ENCODE measurements around the gene NUP62. TPM values are rescaled to one million over a fixed set of nuclear protein-coding genes. Genes with fewer than 3 reads are reported as not detected.
"Not testable (repeated sequence)": the region's sequence is repeated elsewhere in the genome, so short reads cannot be mapped to it uniquely, and the experiment has no call there.

NUP62 gene
- total RNA-seq, 1 donor from 2014 or later: 23.9 TPM

DNA sequence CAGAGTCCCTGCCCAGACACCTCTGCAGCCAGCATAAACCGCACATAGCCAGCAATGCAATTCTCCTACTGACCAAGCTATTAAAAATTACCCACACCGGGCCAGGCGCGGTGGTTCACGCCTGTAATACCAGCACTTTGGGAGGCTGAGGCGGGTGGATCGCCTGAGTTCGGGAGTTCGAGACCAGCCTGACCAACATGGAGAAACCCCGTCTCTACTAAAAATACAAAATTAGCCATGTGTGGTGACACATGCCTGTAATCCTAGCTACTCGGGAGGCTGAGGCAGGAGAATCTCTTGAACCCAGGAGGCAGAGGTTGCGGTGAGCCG, 4.5 kb downstream of the NUP62 start:
- DNase-seq: not testable (repeated sequence)

DNA sequence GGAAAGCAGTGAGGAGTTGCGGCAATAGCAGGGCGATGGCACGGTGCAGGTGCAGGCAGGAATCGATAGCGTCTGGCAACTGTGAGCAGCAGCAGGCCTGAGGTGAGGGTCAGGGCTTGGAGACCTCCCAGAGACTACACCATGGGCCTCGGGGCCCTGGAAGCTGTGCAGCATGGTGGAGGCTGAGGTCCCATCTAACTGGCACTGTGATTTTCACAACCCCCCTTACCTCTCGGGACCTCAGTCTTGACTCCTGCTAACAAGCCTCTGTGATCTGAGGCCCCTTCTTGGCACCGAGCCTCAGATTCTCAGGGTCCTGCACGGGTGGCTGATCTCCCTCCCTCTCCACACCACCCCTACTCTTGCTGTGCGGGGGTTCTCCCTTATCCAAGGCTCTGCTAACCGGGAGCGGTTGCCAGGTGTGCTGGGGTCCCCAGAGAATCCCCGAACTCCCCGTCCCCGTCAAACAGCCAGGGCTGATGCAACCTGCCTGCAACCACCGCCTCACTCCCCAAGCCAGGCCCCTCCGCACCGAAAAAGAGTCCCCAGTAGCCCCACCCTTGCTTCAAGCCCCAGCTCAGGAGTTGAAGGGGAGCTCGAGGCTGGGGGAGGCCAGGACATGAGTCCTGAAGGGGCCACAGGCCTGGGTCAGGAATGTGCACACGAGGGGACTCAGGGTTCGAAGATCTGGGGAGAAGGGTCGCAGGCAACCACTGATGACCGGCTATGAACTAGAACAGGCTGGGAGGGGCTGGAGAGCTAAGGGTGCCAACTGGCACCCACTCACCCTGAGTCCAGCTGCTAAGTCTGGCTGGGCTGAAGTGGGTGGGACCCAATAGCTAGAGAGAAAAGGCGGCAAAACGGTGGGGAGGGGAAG, 5.1 kb downstream of the NUP62 start:
- no peak for DNase-seq

GRCh38 chr19:49923055-49924003, 6.0 kb downstream of the NUP62 start:
- DNase-seq: no peak

- no peak for DNase-seq
Observed at GRCh38 chr19:49921871-49922795, 7.2 kb downstream of the NUP62 start.

DNA sequence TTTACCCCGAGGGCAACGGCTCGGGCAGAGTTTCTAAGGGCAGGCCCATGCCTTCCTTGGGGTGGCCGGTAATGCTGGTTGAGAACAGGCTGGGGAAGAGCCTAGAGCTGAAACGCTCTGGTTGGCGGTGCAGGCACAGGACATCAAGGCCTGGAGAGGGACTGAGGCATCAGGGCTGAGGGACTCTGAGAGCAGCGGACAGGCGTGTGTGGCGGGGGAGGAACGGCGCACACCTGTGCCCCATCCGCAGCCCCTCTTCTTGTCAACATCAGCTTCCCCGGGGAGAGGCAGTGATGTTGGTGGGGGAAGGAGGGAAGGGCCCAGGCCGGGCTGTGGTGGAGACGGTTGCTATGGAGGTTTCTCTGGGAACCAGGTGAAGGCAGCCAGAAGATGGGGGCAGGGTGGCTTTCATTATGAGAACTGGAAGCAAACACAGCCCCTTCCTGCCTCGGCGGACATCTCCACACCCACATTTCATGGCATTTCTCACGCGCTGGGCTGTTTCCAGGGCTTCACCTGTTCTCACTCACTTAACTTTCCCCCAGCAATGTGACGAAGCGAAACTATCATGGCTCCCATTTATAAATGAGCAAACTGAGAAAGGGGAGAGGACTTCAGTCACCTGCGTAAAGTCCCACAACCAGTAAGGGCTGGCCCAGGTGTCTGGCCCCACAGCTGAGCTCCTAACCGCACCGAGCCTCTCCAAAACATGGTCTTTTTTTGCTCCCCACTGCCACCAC, 8.5 kb downstream of the NUP62 start:
- DNase-seq: no peak

DNA sequence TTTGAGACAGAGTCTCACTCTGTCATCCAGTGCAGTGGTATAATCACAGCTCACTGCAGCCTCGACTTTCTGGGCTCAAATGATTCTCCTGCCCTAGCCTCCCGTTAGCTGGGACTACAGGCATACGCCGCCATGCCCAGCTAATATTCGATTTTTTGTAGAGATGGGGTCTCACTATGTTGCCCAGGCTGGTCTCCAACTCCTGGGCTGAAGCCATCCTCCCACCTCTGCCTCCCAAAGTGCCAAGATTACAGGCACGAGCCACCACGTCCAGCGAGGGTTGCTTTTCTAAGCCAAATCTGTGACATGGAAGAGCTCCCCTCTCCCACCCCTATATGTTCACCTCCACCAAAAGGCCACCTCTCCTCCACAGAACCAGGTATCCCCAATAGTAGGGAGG, 11.2 kb downstream of the NUP62 start:
- no peak for DNase-seq

GRCh38 chr19:49916839-49917733, 12.2 kb downstream of the NUP62 start:
- no peak for DNase-seq

DNA sequence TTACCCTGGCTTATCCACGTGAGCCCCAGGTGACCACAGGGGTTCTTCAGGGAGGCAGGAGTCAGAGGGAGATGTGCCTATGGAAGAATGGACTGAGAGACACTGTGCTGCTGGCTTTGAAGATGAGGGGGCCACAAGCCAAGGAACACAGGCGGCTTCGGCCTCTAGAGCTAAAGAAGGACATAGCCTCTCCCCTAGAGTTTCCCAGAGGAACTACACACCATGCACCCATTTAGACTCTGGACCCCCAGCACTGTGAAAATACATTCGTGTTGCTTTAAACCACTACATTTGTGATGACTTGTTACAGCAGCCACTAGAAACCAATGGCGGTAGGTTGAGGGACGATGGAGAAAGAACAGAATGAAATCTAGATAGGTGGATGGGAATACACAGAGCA, 14.0 kb downstream of the NUP62 start:
- no peak for DNase-seq

- no peak for DNase-seq
Observed at GRCh38 chr19:49913720-49914119, 15.6 kb downstream of the NUP62 start.

- peak; percentile 69 for DNase-seq
Observed at GRCh38 chr19:49912965-49913685, 16.2 kb downstream of the NUP62 start.

DNA sequence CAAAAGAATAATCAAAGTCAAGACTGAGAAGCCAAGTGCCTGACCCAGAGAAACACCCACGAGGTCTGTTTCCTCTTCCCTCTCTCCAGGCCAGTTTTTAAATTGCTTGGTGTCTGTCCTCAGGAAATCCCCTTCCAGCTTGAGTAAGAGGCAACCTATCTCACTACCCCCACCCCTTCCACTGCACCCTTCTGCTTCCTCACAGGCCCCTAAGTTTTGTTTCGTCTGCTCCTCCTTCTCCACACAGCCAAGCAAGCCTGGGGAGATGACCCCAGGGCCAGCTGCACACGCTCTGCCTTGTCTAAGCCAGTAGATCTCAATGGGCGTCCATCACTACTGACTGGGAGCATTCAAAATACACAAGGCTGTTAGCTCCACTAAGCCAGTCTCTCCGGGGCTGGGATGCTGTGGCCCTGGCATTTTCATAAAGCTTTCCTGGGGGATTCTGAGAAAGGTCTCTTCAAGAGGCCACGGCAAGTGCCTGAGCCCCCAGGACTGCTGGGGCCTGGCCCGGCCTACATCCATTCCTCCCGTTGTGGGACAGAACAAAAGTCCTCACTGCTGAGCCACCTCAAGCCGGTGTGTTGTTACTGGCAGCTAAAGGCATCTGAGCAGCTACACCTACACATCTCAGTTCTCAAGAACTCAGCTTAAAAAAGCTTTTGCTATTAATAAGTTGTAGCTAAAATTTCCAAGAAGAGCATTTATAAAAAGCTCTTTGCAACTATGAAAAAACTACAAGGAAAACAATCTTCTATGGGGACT, 17.7 kb downstream of the NUP62 start:
- no peak for DNase-seq

GRCh38 chr19:49910179-49910578, 19.1 kb downstream of the NUP62 start:
- DNase-seq: no peak

DNA sequence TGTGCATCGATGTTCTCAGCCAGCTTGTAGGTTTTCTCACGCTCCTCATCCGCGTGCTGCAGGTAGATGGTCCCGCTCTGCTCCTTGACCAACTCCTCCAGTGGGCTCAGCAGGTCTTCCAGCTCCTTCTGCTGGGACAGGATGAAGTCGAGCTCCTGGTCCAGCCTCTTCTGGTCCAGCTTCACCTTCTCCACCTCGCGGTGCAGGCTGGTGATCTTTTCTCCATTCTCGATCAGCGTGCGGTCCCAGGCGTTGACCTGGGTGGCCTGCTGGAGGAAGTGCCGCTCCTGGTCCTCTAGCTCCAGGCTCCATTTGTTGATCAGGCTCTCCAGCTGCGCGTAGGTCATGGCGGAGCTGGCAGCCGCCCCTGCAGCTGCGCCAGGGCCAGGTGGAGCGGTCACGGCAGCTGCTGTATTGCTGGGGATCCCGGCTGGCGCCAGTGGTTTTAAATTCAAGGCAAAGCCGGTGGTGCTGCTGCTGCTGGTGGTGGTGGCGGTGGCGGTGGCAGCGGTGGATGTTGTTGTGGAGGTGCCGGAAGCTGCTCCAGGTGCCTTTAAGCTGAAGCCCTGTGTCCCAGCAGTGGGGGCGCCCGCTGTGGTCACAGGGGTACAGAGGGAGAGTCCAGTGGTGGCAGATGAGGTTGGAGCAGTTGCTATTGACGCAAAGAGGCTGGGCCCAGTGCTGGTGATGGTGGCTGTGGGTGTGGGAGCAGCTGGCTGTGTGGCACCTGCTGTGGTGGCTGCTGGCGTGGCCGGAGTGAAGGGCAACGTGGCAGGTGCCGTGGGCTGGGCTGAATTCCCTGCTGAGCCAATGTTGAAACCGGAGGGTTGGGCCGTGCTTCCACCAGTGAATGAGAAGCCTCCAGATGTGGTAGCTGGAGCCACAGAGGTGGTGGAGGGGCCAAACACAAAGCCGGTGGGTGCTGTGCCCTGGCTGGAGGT, 20.6 kb downstream of the NUP62 start:
- DNase-seq: no peak

- DNase-seq: no peak
Observed at GRCh38 chr19:49907745-49908446, 21.4 kb downstream of the NUP62 start.

- no peak for DNase-seq
Observed at GRCh38 chr19:49906879-49907564, 22.3 kb downstream of the NUP62 start.

DNA sequence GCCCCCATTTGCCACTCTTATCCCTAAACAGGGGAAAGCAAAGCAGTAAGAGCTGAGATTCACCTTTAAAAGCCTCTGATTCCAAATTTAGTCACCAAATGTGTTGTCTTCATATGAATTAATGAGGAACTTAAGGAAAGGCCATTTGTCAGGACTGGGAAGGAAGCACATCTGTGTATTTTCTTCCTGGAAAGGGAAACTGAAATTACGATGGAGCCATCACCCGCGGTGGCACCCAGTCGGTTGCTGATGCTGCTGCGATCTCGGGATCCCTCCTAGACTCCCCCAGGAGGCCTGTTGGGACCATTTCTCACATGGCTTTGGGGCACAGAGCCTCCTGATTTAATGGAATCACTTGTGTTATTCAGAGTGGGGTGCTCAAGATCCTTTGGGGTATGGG, 25.2 kb downstream of the NUP62 start:
- DNase-seq: no peak
